ENCODE measurements around the gene AUTS2.

AUTS2 gene

GRCh38 chr7:69723663-69724062, 125.4 kb downstream of the AUTS2 start:
- no peak overlapping the region for H3K4me3 ChIP-seq
- no peak for DNase-seq
- H3K27ac ChIP-seq: no peak overlapping the region
- no peaks in the 10 kb centered on the region for H3K4me1 ChIP-seq
- H3K9me3 ChIP-seq: no peaks in the 10 kb centered on the region
- TF ChIP-seq, protein P1, sequence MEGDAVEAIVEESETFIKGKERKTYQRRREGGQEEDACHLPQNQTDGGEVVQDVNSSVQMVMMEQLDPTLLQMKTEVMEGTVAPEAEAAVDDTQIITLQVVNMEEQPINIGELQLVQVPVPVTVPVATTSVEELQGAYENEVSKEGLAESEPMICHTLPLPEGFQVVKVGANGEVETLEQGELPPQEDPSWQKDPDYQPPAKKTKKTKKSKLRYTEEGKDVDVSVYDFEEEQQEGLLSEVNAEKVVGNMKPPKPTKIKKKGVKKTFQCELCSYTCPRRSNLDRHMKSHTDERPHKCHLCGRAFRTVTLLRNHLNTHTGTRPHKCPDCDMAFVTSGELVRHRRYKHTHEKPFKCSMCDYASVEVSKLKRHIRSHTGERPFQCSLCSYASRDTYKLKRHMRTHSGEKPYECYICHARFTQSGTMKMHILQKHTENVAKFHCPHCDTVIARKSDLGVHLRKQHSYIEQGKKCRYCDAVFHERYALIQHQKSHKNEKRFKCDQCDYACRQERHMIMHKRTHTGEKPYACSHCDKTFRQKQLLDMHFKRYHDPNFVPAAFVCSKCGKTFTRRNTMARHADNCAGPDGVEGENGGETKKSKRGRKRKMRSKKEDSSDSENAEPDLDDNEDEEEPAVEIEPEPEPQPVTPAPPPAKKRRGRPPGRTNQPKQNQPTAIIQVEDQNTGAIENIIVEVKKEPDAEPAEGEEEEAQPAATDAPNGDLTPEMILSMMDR (IDR thresholded peaks at IDR 0.05): no peak
- H3K36me3 ChIP-seq: no peaks in the 10 kb centered on the region
- intact Hi-C loops (cut with DNase I; ENCODE audit: low total_unique reads): no loop called here
- H3K27me3 ChIP-seq: no peaks in the 10 kb centered on the region

GRCh38 chr7:69728304-69728703, 130.0 kb downstream of the AUTS2 start:
- Histone ChIP-seq H3K4me3 (no peak overlapping the region), H3K27ac (no peak overlapping the region), H3K9me3 (no peaks in the 10 kb centered on the region), H3K27me3 (peaks cover 0 to 5% of the 10 kb centered on the region in 2 donors), H3K36me3 (no peaks in the 10 kb centered on the region), H3K4me1 (no peaks in the 10 kb centered on the region)
- intact Hi-C loops (cut with DNase I; ENCODE audit: low total_unique reads): no loop called here
- DNase-seq: no peak
- TF ChIP-seq, protein P1 (IDR thresholded peaks at IDR 0.05): no peak

- Histone ChIP-seq H3K4me1 (no peaks in the 10 kb centered on the region), H3K27me3 (peaks cover 0 to 8% of the 10 kb centered on the region in 2 donors), H3K4me3 (no peak overlapping the region), H3K36me3 (no peaks in the 10 kb centered on the region), H3K27ac (no peak overlapping the region), H3K9me3 (no peaks in the 10 kb centered on the region)
- intact Hi-C loops (cut with DNase I; ENCODE audit: low total_unique reads): no loop called here
- TF ChIP-seq, protein P1 (IDR thresholded peaks at IDR 0.05): no peak
- no peak for DNase-seq
These were observed 133.9 kb downstream of the AUTS2 start for GRCh38 chr7:69732203-69732602.

- no peaks in the 10 kb centered on the region for H3K36me3 ChIP-seq
- no peak overlapping the region for H3K27ac ChIP-seq
- intact Hi-C loops (cut with DNase I; ENCODE audit: low total_unique reads): no loop called here
- no peak for DNase-seq
- peaks cover 0 to 7% (median 0%) of the 10 kb centered on the region in 4 donors for H3K4me1 ChIP-seq
- H3K27me3 ChIP-seq: peaks cover 0 to 8% of the 10 kb centered on the region in 2 donors
- no peaks in the 10 kb centered on the region for H3K9me3 ChIP-seq
- H3K4me3 ChIP-seq: no peak overlapping the region
- TF ChIP-seq, protein P1 (IDR thresholded peaks at IDR 0.05): no peak
These were observed 137.3 kb downstream of the AUTS2 start for GRCh38 chr7:69735582-69735981.

DNA sequence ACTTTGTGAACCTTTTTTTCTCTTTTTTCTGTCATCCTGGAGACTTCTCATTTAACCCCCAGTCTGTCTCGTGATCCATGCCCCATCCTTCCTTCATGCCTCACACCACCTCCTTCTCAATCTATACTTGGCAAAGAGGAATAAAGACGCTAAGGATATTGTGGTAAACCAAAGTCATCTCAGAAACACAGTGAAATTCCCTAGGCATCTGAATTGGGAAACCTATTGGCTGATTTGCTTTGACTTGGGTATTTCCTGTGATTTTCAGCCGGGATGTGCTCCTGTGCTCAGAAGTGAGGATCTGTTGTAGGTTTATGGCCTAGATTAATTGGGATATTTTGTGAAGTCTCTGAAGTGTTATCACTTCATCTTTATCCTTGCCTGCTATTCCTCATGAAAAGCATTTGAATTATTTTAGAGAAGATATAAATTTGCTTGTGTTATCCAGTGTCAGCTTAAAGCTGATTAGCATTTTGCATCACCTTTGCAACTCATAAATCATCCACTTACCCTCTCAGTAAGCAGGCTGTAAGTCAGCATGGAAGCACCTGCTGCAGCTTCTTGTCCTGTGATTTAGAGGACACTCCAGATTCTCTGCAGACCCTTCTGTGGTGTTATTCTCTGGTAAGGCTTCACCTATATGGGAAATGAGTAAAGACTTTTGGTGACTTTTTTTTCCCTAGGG, 138.0 kb downstream of the AUTS2 start:
- H3K9me3 ChIP-seq: no peaks in the 10 kb centered on the region
- H3K27me3 ChIP-seq: peaks cover 0 to 8% of the 10 kb centered on the region in 2 donors
- TF ChIP-seq, protein P1 (IDR thresholded peaks at IDR 0.05): no peak
- H3K36me3 ChIP-seq: no peaks in the 10 kb centered on the region
- intact Hi-C loops (cut with DNase I; ENCODE audit: low total_unique reads): no loop called here
- H3K27ac ChIP-seq: no peak overlapping the region
- DNase-seq: no peak
- peaks cover 0 to 7% (median 0%) of the 10 kb centered on the region in 4 donors for H3K4me1 ChIP-seq
- no peak overlapping the region for H3K4me3 ChIP-seq
